ENCODE results near the gene POLK. TPM values are rescaled to one million over a fixed set of nuclear protein-coding genes. Genes with fewer than 3 reads are reported as not detected.

POLK gene
- total RNA-seq, 4 donors from 2014 or later = 11.8 to 43.8 (median 27.2) TPM

GRCh38 chr5:75550597-75550996, 38.9 kb downstream of the POLK start:
- Histone ChIP-seq H3K27me3 (no peaks in the 10 kb centered on the region), H3K36me3 (peaks cover 8% of the 10 kb centered on the region), H3K27ac (no peak overlapping the region), H3K4me3 (no peak overlapping the region), H3K4me1 (no peaks in the 10 kb centered on the region), H3K9me3 (no peaks in the 10 kb centered on the region)
- no peak for DNase-seq (ENCODE audit: low spot score in 2 of 2)
- 100% methylated on average over 1 of the region's 1 CpG for WGBS
- TF ChIP-seq EP300 (IDR thresholded peaks at IDR 0.05) = no peak
- no peak for TF ChIP-seq POLR2AphosphoS5 (IDR thresholded peaks at IDR 0.05)
- TF ChIP-seq CTCF (IDR thresholded peaks at IDR 0.05) = no peak
- TF ChIP-seq POLR2A (IDR thresholded peaks at IDR 0.05) = no peak

GRCh38 chr5:75551471-75551870, 39.8 kb downstream of the POLK start:
- Histone ChIP-seq H3K36me3 (peaks cover 8% of the 10 kb centered on the region), H3K4me3 (no peak overlapping the region), H3K4me1 (no peaks in the 10 kb centered on the region), H3K27ac (no peak overlapping the region), H3K27me3 (no peaks in the 10 kb centered on the region), H3K9me3 (no peaks in the 10 kb centered on the region)
- no peak for TF ChIP-seq CTCF (IDR thresholded peaks at IDR 0.05)
- 77% methylated on average over 3 of the region's 3 CpGs for WGBS
- no peak for DNase-seq (ENCODE audit: low spot score in 2 of 2)

- TF ChIP-seq POLR2AphosphoS5 (IDR thresholded peaks at IDR 0.05) (no peak), EP300 (IDR thresholded peaks at IDR 0.05) (no peak), POLR2A (IDR thresholded peaks at IDR 0.05) (no peak), CTCF (IDR thresholded peaks at IDR 0.05) (no peak)
- Histone ChIP-seq H3K27ac (no peak overlapping the region), H3K27me3 (no peaks in the 10 kb centered on the region), H3K4me3 (no peak overlapping the region), H3K36me3 (peaks cover 12% of the 10 kb centered on the region), H3K9me3 (no peaks in the 10 kb centered on the region), H3K4me1 (no peaks in the 10 kb centered on the region)
- no peak for DNase-seq (ENCODE audit: low spot score in 2 of 2)
- WGBS = 75% methylated on average over 2 of the region's 2 CpGs
Measured at GRCh38 chr5:75552764-75553163, 41.1 kb downstream of the POLK start.

GRCh38 chr5:75553358-75553757, 41.7 kb downstream of the POLK start:
- TF ChIP-seq CTCF (IDR thresholded peaks at IDR 0.05) (no peak), POLR2A (IDR thresholded peaks at IDR 0.05) (no peak), POLR2AphosphoS5 (IDR thresholded peaks at IDR 0.05) (no peak), EP300 (IDR thresholded peaks at IDR 0.05) (no peak)
- Histone ChIP-seq H3K9me3 (no peaks in the 10 kb centered on the region), H3K4me3 (no peak overlapping the region), H3K27me3 (no peaks in the 10 kb centered on the region), H3K4me1 (no peaks in the 10 kb centered on the region), H3K36me3 (peaks cover 13% of the 10 kb centered on the region), H3K27ac (no peak overlapping the region)
- 90% methylated on average over 1 of the region's 1 CpG for WGBS
- no peak for DNase-seq (ENCODE audit: low spot score in 2 of 2)

GRCh38 chr5:75558221-75558620, 46.5 kb downstream of the POLK start:
- no peak for DNase-seq (ENCODE audit: low spot score in 2 of 2)
- H3K4me1 ChIP-seq = no peaks in the 10 kb centered on the region
- 97% methylated on average over 1 of the region's 1 CpG for WGBS
- no peaks in the 10 kb centered on the region for H3K27me3 ChIP-seq
- no peak for TF ChIP-seq POLR2AphosphoS5 (IDR thresholded peaks at IDR 0.05)
- no peak for TF ChIP-seq POLR2A (IDR thresholded peaks at IDR 0.05)
- TF ChIP-seq CTCF (IDR thresholded peaks at IDR 0.05) = no peak
- TF ChIP-seq EP300 (IDR thresholded peaks at IDR 0.05) = no peak
- H3K27ac ChIP-seq = no peak overlapping the region
- H3K36me3 ChIP-seq = peaks cover 5% of the 10 kb centered on the region
- no peaks in the 10 kb centered on the region for H3K9me3 ChIP-seq
- no peak overlapping the region for H3K4me3 ChIP-seq

Measured in suprapubic skin (tissue), 4 donors.